Sigmoid colon (tissue), 7 donors: ENCODE measurements around the gene LPP. TPM values are rescaled to one million over a fixed set of nuclear protein-coding genes. Genes with fewer than 3 reads are reported as not detected.

Experiments
- DNase-seq: peaks from one replicate; pipeline ENCODE4 v3.0.0-alpha.2; 2019
- H3K27ac ChIP-seq, 4 donors: fragments of 200-600 bp; sonication (generic); one replicate each; pipeline ENCODE4 v1.5.1; 2016 to 2019; ENCODE audit warnings: mild to moderate bottlenecking in 1 of 4
- H3K27me3 ChIP-seq, 3 donors: fragments of 200-600 bp; sonication (generic); one replicate each; pipeline ENCODE4 v1.5.1; 2019; ENCODE audit warnings: mild to moderate bottlenecking in 1 of 3
- H3K36me3 ChIP-seq, 4 donors: fragments of 200-600 bp; sonication (generic); one replicate each; pipeline ENCODE4 v1.5.1; 2016 to 2019
- H3K4me1 ChIP-seq, 4 donors: fragments of 200-600 bp; sonication (generic); one replicate each; pipeline ENCODE4 v1.5.1; 2017 to 2019
- H3K4me3 ChIP-seq, 4 donors: fragments of 200-600 bp; sonication (generic); one replicate each; pipeline ENCODE4 v1.5.1; 2017 to 2019; ENCODE audit warnings: mild to moderate bottlenecking in 2 of 4, moderate library complexity in 1 of 4
- H3K9me3 ChIP-seq, 4 donors: fragments of 200-600 bp in 3 of 4; sonication (generic) in 3 of 4; one replicate each; pipeline versions ENCODE4 v1.5.1 to v1.6.1; 2013 to 2019
- CTCF ChIP-seq, 4 experiments: fragments of 450-650 bp in 3 of 4; fragments of 200-600 bp in 1 of 4; IDR thresholded peaks; one replicate each; pipeline ENCODE4 v1.5.1; 2016 to 2019; ENCODE audit warnings: antibody characterized with exemption in 4 of 4, mild to moderate bottlenecking in 3 of 4, moderate library complexity in 2 of 4
- EP300 ChIP-seq, 4 donors: sonication (generic); formaldehyde crosslinking; IDR thresholded peaks; one replicate each; pipeline ENCODE4 v1.6.1; 2017; ENCODE audit warnings: antibody characterized with exemption in 4 of 4
- POLR2A ChIP-seq, 2 donors: fragments of 450-650 bp; IDR thresholded peaks; one replicate each; pipeline ENCODE4 v1.6.1; 2016; ENCODE audit warnings: antibody characterized with exemption in 2 of 2, mild to moderate bottlenecking in 2 of 2, moderate library complexity in 2 of 2
- POLR2AphosphoS5 ChIP-seq, 4 donors: sonication (generic); formaldehyde crosslinking; IDR thresholded peaks; one replicate each; pipeline ENCODE4 v1.6.1; 2017; ENCODE audit warnings: antibody characterized with exemption in 4 of 4
- WGBS, 2 donors: extraction: QIAGEN DNeasy Blood & Tissue Kit; methylation state at CpG; one replicate each; pipeline ENCODE4 v1.1.7; 2013; 5-methylcytosine and 5-hydroxymethylcytosine counted together
- intact Hi-C: fragments of 100-400 bp; cut with DNase I; formaldehyde crosslinking; loops from one replicate; pipeline ENCODE4 v1.15.1; 2023
- polyA plus RNA-seq, 3 donors: library from polyadenylated mRNA; stranded (reverse); fragments of 200-250 nt; gene quantifications; one replicate each; pipeline ENCODE4 v1.2.3, GENCODE V29; 2013
- total RNA-seq, 4 donors: library from RNA; depleted of rRNA; stranded (reverse); fragments of >200 nt; gene quantifications; one replicate each; pipeline ENCODE4 v1.1.0, GENCODE V29; 2016
- donor health status: healthy with polysubstance abuse.
- donor health status: Bipolar disorder and iron deficiency.
- donor health status: healthy.

LPP gene
- total and polyA plus RNA-seq, 7 donors = 5.3 to 1,773 (median 824) TPM

GRCh38 chr3:188911026-188911850 lies 757.3 kb downstream of the LPP start:
- DNase-seq = no peak
- H3K27me3 ChIP-seq = no peaks in the 10 kb centered on the region
- 54 to 72% methylated on average over 8 of the region's 8 CpGs for WGBS, 2 donors
- no peak overlapping the region for H3K4me3 ChIP-seq
- H3K27ac ChIP-seq = no peak overlapping the region
- H3K4me1 ChIP-seq = peaks cover 0 to 11% (median 4%) of the 10 kb centered on the region in 4 donors
- no peaks in the 10 kb centered on the region for H3K9me3 ChIP-seq
- TF ChIP-seq POLR2A (IDR thresholded peaks at IDR 0.05) = no peak
- peak in 1 of 4 donors; percentile 31 for TF ChIP-seq POLR2AphosphoS5 (IDR thresholded peaks at IDR 0.05)
- intact Hi-C loops = no loop called here
- no peaks in the 10 kb centered on the region for H3K36me3 ChIP-seq

- Histone ChIP-seq H3K27ac (no peak overlapping the region), H3K27me3 (no peaks in the 10 kb centered on the region), H3K36me3 (no peaks in the 10 kb centered on the region), H3K4me3 (no peak overlapping the region), H3K4me1 (peaks cover 0 to 3% (median 0%) of the 10 kb centered on the region in 4 donors), H3K9me3 (no peaks in the 10 kb centered on the region)
- WGBS, 2 donors = 96% methylated on average over 2 of the region's 2 CpGs
- no peak for DNase-seq
- TF ChIP-seq EP300 (IDR thresholded peaks at IDR 0.05) (no peak), POLR2AphosphoS5 (IDR thresholded peaks at IDR 0.05) (no peak), POLR2A (IDR thresholded peaks at IDR 0.05) (no peak), CTCF (IDR thresholded peaks at IDR 0.05) (no peak)
- intact Hi-C loops = no loop called here
These were observed 759.1 kb downstream of the LPP start for GRCh38 chr3:188913084-188913483.

- Histone ChIP-seq H3K27me3 (no peaks in the 10 kb centered on the region), H3K4me1 (no peaks in the 10 kb centered on the region), H3K27ac (peak overlapping the region in 1 of 4 donors; percentile 1), H3K4me3 (no peak overlapping the region), H3K36me3 (no peaks in the 10 kb centered on the region), H3K9me3 (no peaks in the 10 kb centered on the region)
- TF ChIP-seq CTCF (IDR thresholded peaks at IDR 0.05) = no peak
- no peak for TF ChIP-seq POLR2AphosphoS5 (IDR thresholded peaks at IDR 0.05)
- TF ChIP-seq EP300 (IDR thresholded peaks at IDR 0.05) = no peak
- TF ChIP-seq POLR2A (IDR thresholded peaks at IDR 0.05) = no peak
- no peak for DNase-seq
- 61 to 75% methylated on average over 2 of the region's 2 CpGs for WGBS, 2 donors
- intact Hi-C loops = no loop called here
These were observed 760.6 kb downstream of the LPP start for GRCh38 chr3:188914552-188914951.

- no peak for DNase-seq
- 63 to 70% methylated on average over 1 of the region's 1 CpG for WGBS, 2 donors
- no peak overlapping the region for H3K27ac ChIP-seq
- no peak for TF ChIP-seq EP300 (IDR thresholded peaks at IDR 0.05)
- no peak for TF ChIP-seq POLR2A (IDR thresholded peaks at IDR 0.05)
- TF ChIP-seq CTCF (IDR thresholded peaks at IDR 0.05) = no peak
- no peak for TF ChIP-seq POLR2AphosphoS5 (IDR thresholded peaks at IDR 0.05)
- H3K9me3 ChIP-seq = no peaks in the 10 kb centered on the region
- intact Hi-C loops = no loop called here
- H3K4me3 ChIP-seq = no peak overlapping the region
- no peaks in the 10 kb centered on the region for H3K36me3 ChIP-seq
- H3K27me3 ChIP-seq = no peaks in the 10 kb centered on the region
- H3K4me1 ChIP-seq = no peaks in the 10 kb centered on the region
These were observed 761.2 kb downstream of the LPP start for GRCh38 chr3:188915127-188915526.

GRCh38 chr3:188916934-188917401 lies 763.0 kb downstream of the LPP start:
- no peak for DNase-seq
- no peak for TF ChIP-seq CTCF (IDR thresholded peaks at IDR 0.05)
- TF ChIP-seq POLR2A (IDR thresholded peaks at IDR 0.05) = no peak
- TF ChIP-seq POLR2AphosphoS5 (IDR thresholded peaks at IDR 0.05) = no peak
- TF ChIP-seq EP300 (IDR thresholded peaks at IDR 0.05) = no peak
- Histone ChIP-seq H3K27me3 (no peaks in the 10 kb centered on the region), H3K4me3 (no peak overlapping the region), H3K36me3 (no peaks in the 10 kb centered on the region), H3K9me3 (no peaks in the 10 kb centered on the region), H3K27ac (no peak overlapping the region), H3K4me1 (no peaks in the 10 kb centered on the region)
- intact Hi-C loops = no loop called here
